ENCODE results near the gene IPO11.

- TF ChIP-seq CTCF (conservative IDR thresholded peaks at IDR 0.05), result no peak
- TF ChIP-seq ZFX (IDR thresholded peaks at IDR 0.05), result no peak
Observed at GRCh38 chr5:62374090-62374489, 38.5 kb upstream of the IPO11 start.
